ENCODE data around the gene CMSS1.

DNA sequence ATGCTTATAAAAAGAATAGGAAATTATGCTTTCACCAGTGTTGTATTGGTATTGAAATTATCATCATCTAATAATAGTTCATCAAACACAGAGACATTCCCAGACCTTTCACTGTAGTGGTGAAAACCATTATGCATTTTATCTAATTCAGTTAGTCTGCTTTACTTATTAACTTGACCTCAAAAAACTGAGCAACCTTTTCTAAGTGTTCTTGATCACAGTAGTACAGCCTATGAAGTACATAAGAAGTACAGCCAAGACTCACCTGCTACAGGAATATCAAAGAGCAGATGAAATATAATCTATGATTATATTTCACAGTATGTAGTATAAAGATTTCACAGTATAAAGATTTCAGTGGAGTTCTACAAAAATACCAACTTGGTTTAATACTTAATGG, 221.4 kb downstream of the CMSS1 start:
- TF ChIP-seq TAF1 (IDR thresholded peaks at IDR 0.05; ENCODE audit: low read depth), result no peak
- no peak for TF ChIP-seq EZH2 (IDR thresholded peaks at IDR 0.05; ENCODE audit: borderline replicate concordance, insufficient read depth, low read length, poor library complexity, severe bottlenecking)
- TF ChIP-seq, protein P1, sequence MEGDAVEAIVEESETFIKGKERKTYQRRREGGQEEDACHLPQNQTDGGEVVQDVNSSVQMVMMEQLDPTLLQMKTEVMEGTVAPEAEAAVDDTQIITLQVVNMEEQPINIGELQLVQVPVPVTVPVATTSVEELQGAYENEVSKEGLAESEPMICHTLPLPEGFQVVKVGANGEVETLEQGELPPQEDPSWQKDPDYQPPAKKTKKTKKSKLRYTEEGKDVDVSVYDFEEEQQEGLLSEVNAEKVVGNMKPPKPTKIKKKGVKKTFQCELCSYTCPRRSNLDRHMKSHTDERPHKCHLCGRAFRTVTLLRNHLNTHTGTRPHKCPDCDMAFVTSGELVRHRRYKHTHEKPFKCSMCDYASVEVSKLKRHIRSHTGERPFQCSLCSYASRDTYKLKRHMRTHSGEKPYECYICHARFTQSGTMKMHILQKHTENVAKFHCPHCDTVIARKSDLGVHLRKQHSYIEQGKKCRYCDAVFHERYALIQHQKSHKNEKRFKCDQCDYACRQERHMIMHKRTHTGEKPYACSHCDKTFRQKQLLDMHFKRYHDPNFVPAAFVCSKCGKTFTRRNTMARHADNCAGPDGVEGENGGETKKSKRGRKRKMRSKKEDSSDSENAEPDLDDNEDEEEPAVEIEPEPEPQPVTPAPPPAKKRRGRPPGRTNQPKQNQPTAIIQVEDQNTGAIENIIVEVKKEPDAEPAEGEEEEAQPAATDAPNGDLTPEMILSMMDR (IDR thresholded peaks at IDR 0.05; ENCODE audit: poor library complexity, severe bottlenecking), result no peak
- TF ChIP-seq MXI1 (conservative IDR thresholded peaks at IDR 0.05; ENCODE audit: poor library complexity, severe bottlenecking), result no peak
- TF ChIP-seq RAD21 (conservative IDR thresholded peaks at IDR 0.05), result no peak
- TF ChIP-seq EP300 (conservative IDR thresholded peaks at IDR 0.05; ENCODE audit: poor library complexity, severe bottlenecking), result no peak
- TF ChIP-seq POLR2AphosphoS5 (IDR thresholded peaks at IDR 0.05), result no peak
- TF ChIP-seq REST (IDR thresholded peaks at IDR 0.05; ENCODE audit: borderline replicate concordance), result no peak
